OCI-LY3 (cell line): Measurements from ENCODE around the gene PSIP1.

ENCODE experiments used
- H2AFZ ChIP-seq: fragments of 200-600, 300-600 bp; shearing (Covaris generic); 2 replicates; pipeline ENCODE4 v1.6.0; 2014; ENCODE audit warnings: antibody characterized with exemption, low read depth, low read length
- H3K27ac ChIP-seq: fragments of 200-600, 300-600 bp; sonication (generic); 2 replicates; pipeline ENCODE4 v1.5.1; 2014; ENCODE audit warnings: mild to moderate bottlenecking, low read length, moderate library complexity, mixed read lengths
- H3K27me3 ChIP-seq: fragments of 200-600, 300-600 bp; sonication (generic); 2 replicates; pipeline ENCODE4 v1.6.1; 2014; ENCODE audit warnings: low read depth, low read length, mixed read lengths
- H3K36me3 ChIP-seq: fragments of 200-600, 300-600 bp; sonication (generic); replicated peaks from 2 replicates; pipeline ENCODE3; 2014; ENCODE audit warnings: low read depth, low read length, mixed read lengths
- H3K4me1 ChIP-seq: fragments of 300-600, 200-600 bp; sonication (generic); 2 replicates; pipeline ENCODE4 v1.6.1; 2014; ENCODE audit warnings: low read length, mixed read lengths
- H3K4me2 ChIP-seq: fragments of 200-600, 300-600 bp; sonication (generic); 2 replicates; pipeline ENCODE4 v1.6.1; 2014; ENCODE audit warnings: low read length, mixed read lengths
- H3K4me3 ChIP-seq: fragments of 300-600, 200-600 bp; sonication (generic); 2 replicates; pipeline ENCODE4 v1.5.1; 2014; ENCODE audit warnings: antibody characterized with exemption, mild to moderate bottlenecking, low read length, moderate library complexity
- H3K79me2 ChIP-seq: fragments of 300-600, 200-600 bp; shearing (Covaris generic); 2 replicates; pipeline ENCODE4 v1.6.1; 2014; ENCODE audit warnings: mild to moderate bottlenecking, low read length, mixed read lengths
- H3K9ac ChIP-seq: fragments of 300-600, 200-600 bp; shearing (Covaris generic); 2 replicates; pipeline ENCODE4 v1.6.0; 2014; ENCODE audit warnings: mild to moderate bottlenecking, low read length, moderate library complexity
- H3K9me3 ChIP-seq: fragments of 200-600, 300-600 bp; shearing (Covaris generic); 2 replicates; pipeline ENCODE4 v1.6.1; 2014; ENCODE audit warnings: low read length, mixed read lengths; ENCODE audit not compliant: insufficient read depth
- H4K20me1 ChIP-seq: fragments of 200-600, 300-600 bp; sonication (generic); 2 replicates; pipeline ENCODE4 v1.6.1; 2016; ENCODE audit warnings: low read length, mixed read lengths; ENCODE audit not compliant: insufficient read depth
- EZH2phosphoT487 ChIP-seq: fragments of 200-600 bp; shearing (Covaris generic); IDR thresholded peaks from 2 replicates; pipeline ENCODE4 v1.6.1; 2018; ENCODE audit warnings: antibody characterized with exemption, mixed run types, low read depth
- TF ChIP-seq, protein P1 (sequence below): fragments of 200-600, 300-600 bp; sonication (generic); IDR thresholded peaks from 2 replicates; pipeline ENCODE4 v1.5.1; 2014; ENCODE audit warnings: antibody characterized with exemption, low read length, low read depth

The PSIP1 gene

GRCh38 chr9:15469406-15469805 is 41.4 kb downstream of the PSIP1 start:
- Histone ChIP-seq H3K4me2 (no peak overlapping the region), H3K4me3 (no peak overlapping the region), H3K27me3 (no peaks in the 10 kb centered on the region), H3K36me3 (peaks cover 68% of the 10 kb centered on the region), H2AFZ (no peak overlapping the region), H3K9ac (no peak overlapping the region), H3K9me3 (no peaks in the 10 kb centered on the region), H4K20me1 (no peaks in the 10 kb centered on the region), H3K4me1 (peaks cover 3% of the 10 kb centered on the region; the same call in 1 of the 2 replicates), H3K79me2 (no peaks in the 10 kb centered on the region), H3K27ac (no peak overlapping the region)
- TF ChIP-seq, protein P1, sequence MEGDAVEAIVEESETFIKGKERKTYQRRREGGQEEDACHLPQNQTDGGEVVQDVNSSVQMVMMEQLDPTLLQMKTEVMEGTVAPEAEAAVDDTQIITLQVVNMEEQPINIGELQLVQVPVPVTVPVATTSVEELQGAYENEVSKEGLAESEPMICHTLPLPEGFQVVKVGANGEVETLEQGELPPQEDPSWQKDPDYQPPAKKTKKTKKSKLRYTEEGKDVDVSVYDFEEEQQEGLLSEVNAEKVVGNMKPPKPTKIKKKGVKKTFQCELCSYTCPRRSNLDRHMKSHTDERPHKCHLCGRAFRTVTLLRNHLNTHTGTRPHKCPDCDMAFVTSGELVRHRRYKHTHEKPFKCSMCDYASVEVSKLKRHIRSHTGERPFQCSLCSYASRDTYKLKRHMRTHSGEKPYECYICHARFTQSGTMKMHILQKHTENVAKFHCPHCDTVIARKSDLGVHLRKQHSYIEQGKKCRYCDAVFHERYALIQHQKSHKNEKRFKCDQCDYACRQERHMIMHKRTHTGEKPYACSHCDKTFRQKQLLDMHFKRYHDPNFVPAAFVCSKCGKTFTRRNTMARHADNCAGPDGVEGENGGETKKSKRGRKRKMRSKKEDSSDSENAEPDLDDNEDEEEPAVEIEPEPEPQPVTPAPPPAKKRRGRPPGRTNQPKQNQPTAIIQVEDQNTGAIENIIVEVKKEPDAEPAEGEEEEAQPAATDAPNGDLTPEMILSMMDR, result no peak
- no peak for TF ChIP-seq EZH2phosphoT487

GRCh38 chr9:15468145-15468544 is 42.6 kb downstream of the PSIP1 start:
- Histone ChIP-seq H4K20me1 (no peaks in the 10 kb centered on the region), H3K4me1 (no peaks in the 10 kb centered on the region), H3K9me3 (no peaks in the 10 kb centered on the region), H3K27me3 (no peaks in the 10 kb centered on the region), H3K4me3 (no peak overlapping the region), H3K79me2 (no peaks in the 10 kb centered on the region), H3K36me3 (peaks cover 77% of the 10 kb centered on the region), H3K9ac (no peak overlapping the region), H2AFZ (no peak overlapping the region), H3K4me2 (no peak overlapping the region), H3K27ac (no peak overlapping the region)
- TF ChIP-seq EZH2phosphoT487, result no peak
- TF ChIP-seq, protein P1, result no peak

GRCh38 chr9:15461601-15462000 is 49.2 kb downstream of the PSIP1 start:
- Histone ChIP-seq H3K79me2 (no peaks in the 10 kb centered on the region), H3K27me3 (no peaks in the 10 kb centered on the region)

GRCh38 chr9:15461056-15461455 is 49.7 kb downstream of the PSIP1 start:
- TF ChIP-seq, protein P1, result no peak
- no peak for TF ChIP-seq EZH2phosphoT487
- Histone ChIP-seq H3K4me2 (no peak overlapping the region), H3K27ac (no peak overlapping the region), H3K9me3 (no peaks in the 10 kb centered on the region), H3K79me2 (no peaks in the 10 kb centered on the region), H3K4me1 (no peaks in the 10 kb centered on the region), H4K20me1 (no peaks in the 10 kb centered on the region), H3K4me3 (no peak overlapping the region), H2AFZ (no peak overlapping the region), H3K36me3 (peaks cover 47% of the 10 kb centered on the region), H3K27me3 (no peaks in the 10 kb centered on the region), H3K9ac (no peak overlapping the region)

More at GRCh38 chr9:15461601-15462000, 49.2 kb downstream of the PSIP1 start:
- H3K4me1 ChIP-seq, result no peaks in the 10 kb centered on the region
- no peak overlapping the region for H3K9ac ChIP-seq
- no peaks in the 10 kb centered on the region for H4K20me1 ChIP-seq
- no peak overlapping the region for H2AFZ ChIP-seq
- peaks cover 51% of the 10 kb centered on the region for H3K36me3 ChIP-seq
- TF ChIP-seq, protein P1, result no peak
- TF ChIP-seq EZH2phosphoT487, result no peak
- no peak overlapping the region for H3K4me2 ChIP-seq
- H3K4me3 ChIP-seq, result no peak overlapping the region
- H3K27ac ChIP-seq, result no peak overlapping the region
- H3K9me3 ChIP-seq, result no peaks in the 10 kb centered on the region
